ENCODE measurements around the gene ACKR3.

Gene ACKR3

DNA sequence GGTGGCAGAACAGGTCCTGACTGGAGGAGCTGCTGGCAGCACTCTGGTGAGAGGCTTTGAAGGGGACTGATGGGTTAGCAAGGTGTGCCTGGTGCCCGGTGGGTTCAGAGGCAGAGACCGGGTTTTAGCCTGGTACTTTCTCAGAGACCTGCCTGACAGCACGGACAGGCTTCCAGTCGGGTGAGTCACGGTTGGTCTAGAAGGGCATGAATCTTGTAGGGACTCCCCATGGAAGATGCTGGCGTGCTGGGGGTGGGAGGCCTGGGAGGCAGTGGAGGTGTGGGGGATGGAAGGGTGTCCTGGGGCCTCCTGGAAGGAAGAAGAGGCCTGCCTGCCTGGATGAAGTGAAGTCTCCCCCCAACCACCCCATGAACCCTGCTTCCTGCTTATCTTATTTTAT, 52.6 kb downstream of the ACKR3 start:
- no CpG with 5 or more reads among the region's 6 CpGs for WGBS (ENCODE audit: extremely low coverage, insufficient coverage, low lambda C conversion rate)
- DNase-seq: no peak
- Histone ChIP-seq H3K9ac (ENCODE audit: low read length) (no peak overlapping the region), H3K56ac (ENCODE audit: low read length) (peak overlapping the region; percentile 1), H3K79me1 (ENCODE audit: low read length) (no peaks in the 10 kb centered on the region), H3K79me2 (ENCODE audit: control insufficient read depth, insufficient read depth, low read length) (no peaks in the 10 kb centered on the region), H3K18ac (ENCODE audit: low read length) (no peak overlapping the region), H3K4me1 (ENCODE audit: control insufficient read depth, low read depth, low read length) (peaks cover 7% of the 10 kb centered on the region), H3K23ac (ENCODE audit: low read length) (no peak overlapping the region), H3K27ac (ENCODE audit: low read depth, low read length) (no peak overlapping the region), H2BK120ac (ENCODE audit: low read depth, low read length) (no peak overlapping the region), H2AK5ac (ENCODE audit: low read length) (peak overlapping the region; percentile 2), H2BK5ac (ENCODE audit: low read length) (no peak overlapping the region), H4K8ac (ENCODE audit: low read depth, low read length) (no peak overlapping the region), H4K5ac (ENCODE audit: low read length) (no peak overlapping the region), H3K4ac (ENCODE audit: low read depth, low read length) (no peak overlapping the region), H3K27me3 (ENCODE audit: insufficient read depth, low read length, poor library complexity) (no peaks in the 10 kb centered on the region), H3K4me2 (ENCODE audit: low read length) (no peak overlapping the region), H2BK15ac (replicated peaks; ENCODE audit: low read depth) (no peak overlapping the region), H3K36me3 (ENCODE audit: control insufficient read depth, insufficient read depth, low read length) (no peaks in the 10 kb centered on the region), H3K4me3 (ENCODE audit: low read length) (no peak overlapping the region)

DNA sequence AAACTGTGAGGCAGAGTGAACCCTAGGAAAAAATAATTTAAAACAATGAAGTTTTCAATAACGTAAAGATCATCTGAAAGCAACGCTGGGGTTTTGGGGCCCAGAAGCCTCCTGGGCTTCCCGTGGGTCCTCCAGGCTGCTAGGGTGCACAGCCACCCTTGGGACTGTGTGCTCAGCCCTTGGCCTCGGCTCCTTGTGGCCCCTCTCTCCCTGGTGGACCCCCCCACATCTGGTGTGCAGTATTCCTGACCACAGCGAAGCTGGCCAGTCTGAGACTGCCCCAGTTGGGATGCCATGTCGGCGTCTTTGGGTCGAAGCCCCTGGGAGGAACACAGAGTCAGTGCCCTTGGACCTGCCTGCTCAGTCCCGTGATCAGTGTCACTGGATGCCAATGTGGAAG, 53.0 kb downstream of the ACKR3 start:
- Histone ChIP-seq H4K5ac (ENCODE audit: low read length) (no peak overlapping the region), H3K4me2 (ENCODE audit: low read length) (no peak overlapping the region), H3K36me3 (ENCODE audit: control insufficient read depth, insufficient read depth, low read length) (no peaks in the 10 kb centered on the region), H3K4me3 (ENCODE audit: low read length) (no peak overlapping the region), H2AK5ac (ENCODE audit: low read length) (no peak overlapping the region), H3K4me1 (ENCODE audit: control insufficient read depth, low read depth, low read length) (peaks cover 7% of the 10 kb centered on the region), H2BK5ac (ENCODE audit: low read length) (no peak overlapping the region), H3K27me3 (ENCODE audit: insufficient read depth, low read length, poor library complexity) (no peaks in the 10 kb centered on the region), H3K9ac (ENCODE audit: low read length) (no peak overlapping the region), H2BK15ac (replicated peaks; ENCODE audit: low read depth) (no peak overlapping the region), H3K56ac (ENCODE audit: low read length) (no peak overlapping the region), H3K4ac (ENCODE audit: low read depth, low read length) (no peak overlapping the region), H3K27ac (ENCODE audit: low read depth, low read length) (no peak overlapping the region), H3K79me2 (ENCODE audit: control insufficient read depth, insufficient read depth, low read length) (no peaks in the 10 kb centered on the region), H3K23ac (ENCODE audit: low read length) (no peak overlapping the region), H3K79me1 (ENCODE audit: low read length) (no peaks in the 10 kb centered on the region), H4K8ac (ENCODE audit: low read depth, low read length) (no peak overlapping the region), H2BK120ac (ENCODE audit: low read depth, low read length) (no peak overlapping the region), H3K18ac (ENCODE audit: low read length) (no peak overlapping the region)
- WGBS (ENCODE audit: extremely low coverage, insufficient coverage, low lambda C conversion rate): no CpG with 5 or more reads among the region's 9 CpGs
- DNase-seq: no peak

DNA sequence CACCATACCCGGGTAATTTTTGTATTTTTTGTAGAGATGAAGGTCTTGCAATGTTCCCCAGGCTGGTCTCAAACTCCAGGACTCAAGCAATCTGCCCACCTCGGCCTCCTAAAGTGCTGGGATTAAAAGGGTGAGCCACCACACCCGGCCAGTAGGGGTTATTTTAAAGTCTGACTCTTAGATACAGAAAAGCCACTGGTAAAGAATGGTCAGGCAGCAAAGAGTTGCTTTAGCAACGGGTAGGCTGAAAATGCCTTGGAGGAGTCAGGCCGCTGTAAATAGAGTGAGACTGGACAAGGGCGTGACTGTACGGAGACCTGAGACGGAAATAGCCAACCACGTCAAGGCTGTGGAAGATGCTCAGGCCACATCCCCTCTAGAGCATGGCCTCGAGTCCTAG, 54.2 kb downstream of the ACKR3 start:
- Histone ChIP-seq H3K4me1 (ENCODE audit: control insufficient read depth, low read depth, low read length) (peaks cover 7% of the 10 kb centered on the region), H3K79me2 (ENCODE audit: control insufficient read depth, insufficient read depth, low read length) (no peaks in the 10 kb centered on the region), H4K5ac (ENCODE audit: low read length) (no peak overlapping the region), H2BK5ac (ENCODE audit: low read length) (no peak overlapping the region), H3K4me2 (ENCODE audit: low read length) (no peak overlapping the region), H3K56ac (ENCODE audit: low read length) (no peak overlapping the region), H3K4ac (ENCODE audit: low read depth, low read length) (no peak overlapping the region), H3K9ac (ENCODE audit: low read length) (no peak overlapping the region), H4K8ac (ENCODE audit: low read depth, low read length) (no peak overlapping the region), H3K36me3 (ENCODE audit: control insufficient read depth, insufficient read depth, low read length) (no peaks in the 10 kb centered on the region), H3K27ac (ENCODE audit: low read depth, low read length) (no peak overlapping the region), H3K4me3 (ENCODE audit: low read length) (no peak overlapping the region), H3K79me1 (ENCODE audit: low read length) (no peaks in the 10 kb centered on the region), H3K18ac (ENCODE audit: low read length) (no peak overlapping the region), H2BK120ac (ENCODE audit: low read depth, low read length) (no peak overlapping the region), H3K23ac (ENCODE audit: low read length) (no peak overlapping the region), H2AK5ac (ENCODE audit: low read length) (no peak overlapping the region), H3K27me3 (ENCODE audit: insufficient read depth, low read length, poor library complexity) (no peaks in the 10 kb centered on the region), H2BK15ac (replicated peaks; ENCODE audit: low read depth) (no peak overlapping the region)
- peak; percentile 25 for DNase-seq
- no CpG with 5 or more reads among the region's 10 CpGs for WGBS (ENCODE audit: extremely low coverage, insufficient coverage, low lambda C conversion rate)

DNA sequence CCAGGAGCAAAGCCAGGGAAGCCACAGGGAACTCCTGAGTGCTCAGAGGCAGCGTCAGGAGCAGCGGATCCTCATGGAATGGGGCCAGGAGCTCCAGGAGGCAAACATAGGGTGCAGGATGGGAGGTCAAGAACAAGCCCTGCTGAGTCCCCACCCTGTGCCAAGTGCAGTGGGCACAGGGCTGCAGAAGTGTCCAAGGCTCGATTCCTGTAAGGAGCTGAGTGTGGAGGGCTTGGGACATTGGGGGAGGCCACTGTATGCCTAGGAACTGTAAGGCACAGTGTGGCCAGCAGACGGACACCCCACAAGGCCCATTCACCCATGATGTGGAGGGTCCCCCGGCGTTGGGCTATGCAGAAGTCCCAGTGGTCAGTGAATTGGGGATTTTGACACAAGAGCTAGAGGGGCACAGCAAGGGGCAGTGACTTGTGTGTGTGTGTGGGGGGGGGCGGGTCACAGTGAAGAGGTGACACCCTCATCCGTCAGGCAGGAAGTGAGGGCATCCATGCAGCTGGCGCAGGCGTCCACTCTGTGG, 55.6 kb downstream of the ACKR3 start:
- no peaks in the 10 kb centered on the region for H3K79me2 ChIP-seq (ENCODE audit: control insufficient read depth, insufficient read depth, low read length)
- H3K27ac ChIP-seq (ENCODE audit: low read depth, low read length): no peak overlapping the region
- no peak overlapping the region for H2BK120ac ChIP-seq (ENCODE audit: low read depth, low read length)
- H4K5ac ChIP-seq (ENCODE audit: low read length): no peak overlapping the region
- no peak for DNase-seq
- peaks cover 7% of the 10 kb centered on the region for H3K4me1 ChIP-seq (ENCODE audit: control insufficient read depth, low read depth, low read length)
- no peak overlapping the region for H4K8ac ChIP-seq (ENCODE audit: low read depth, low read length)
- H3K9ac ChIP-seq (ENCODE audit: low read length): no peak overlapping the region
- WGBS (ENCODE audit: extremely low coverage, insufficient coverage, low lambda C conversion rate): no CpG with 5 or more reads among the region's 10 CpGs
- H3K79me1 ChIP-seq (ENCODE audit: low read length): no peaks in the 10 kb centered on the region
- H3K4me3 ChIP-seq (ENCODE audit: low read length): no peak overlapping the region
- no peak overlapping the region for H3K18ac ChIP-seq (ENCODE audit: low read length)
- no peak overlapping the region for H2AK5ac ChIP-seq (ENCODE audit: low read length)
- no peaks in the 10 kb centered on the region for H3K27me3 ChIP-seq (ENCODE audit: insufficient read depth, low read length, poor library complexity)
- H3K4ac ChIP-seq (ENCODE audit: low read depth, low read length): no peak overlapping the region
- no peak overlapping the region for H3K4me2 ChIP-seq (ENCODE audit: low read length)
- no peak overlapping the region for H2BK15ac ChIP-seq (replicated peaks; ENCODE audit: low read depth)
- H3K23ac ChIP-seq (ENCODE audit: low read length): no peak overlapping the region
- no peak overlapping the region for H3K56ac ChIP-seq (ENCODE audit: low read length)
- H3K36me3 ChIP-seq (ENCODE audit: control insufficient read depth, insufficient read depth, low read length): no peaks in the 10 kb centered on the region
- no peak overlapping the region for H2BK5ac ChIP-seq (ENCODE audit: low read length)

DNA sequence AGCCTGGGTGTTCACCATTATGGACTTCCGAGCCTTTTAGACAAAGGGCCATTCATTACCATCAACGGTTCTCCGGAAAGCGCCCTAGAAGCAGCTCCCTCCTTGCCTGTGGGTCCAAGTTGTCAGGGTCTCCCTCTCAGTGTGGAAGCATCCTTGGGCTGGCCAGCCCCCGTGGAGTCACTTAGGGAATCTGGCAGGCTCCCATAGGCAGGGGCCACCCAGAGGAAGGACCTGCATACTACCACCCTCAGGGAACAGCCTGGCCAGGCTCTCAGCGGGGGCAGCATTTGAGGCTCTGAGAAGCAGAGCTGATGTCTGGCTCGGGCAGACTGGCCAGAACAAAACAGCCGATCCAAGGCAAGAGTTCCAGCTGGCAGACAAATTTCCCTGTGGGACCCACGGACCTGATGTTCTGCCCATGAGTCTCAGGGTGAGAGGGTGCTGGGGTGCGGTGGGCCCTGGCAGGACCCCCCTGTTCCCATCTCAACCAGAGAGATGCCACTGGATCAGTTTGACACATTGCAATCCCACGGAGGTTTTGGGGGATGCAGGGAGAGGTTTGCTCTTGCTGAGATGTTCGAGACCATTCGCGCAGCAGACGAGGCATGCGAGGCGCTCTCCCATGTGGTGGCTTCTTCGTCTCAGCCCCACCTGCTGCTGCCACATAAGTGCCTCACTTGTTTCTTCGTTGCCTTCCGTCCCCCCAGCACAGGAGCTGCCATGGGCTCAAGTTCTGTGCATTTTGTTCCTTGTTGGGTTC, 56.9 kb downstream of the ACKR3 start:
- Histone ChIP-seq H3K79me1 (ENCODE audit: low read length) (no peaks in the 10 kb centered on the region), H4K5ac (ENCODE audit: low read length) (no peak overlapping the region), H3K27ac (ENCODE audit: low read depth, low read length) (no peak overlapping the region), H3K4ac (ENCODE audit: low read depth, low read length) (no peak overlapping the region), H3K23ac (ENCODE audit: low read length) (no peak overlapping the region), H3K4me2 (ENCODE audit: low read length) (no peak overlapping the region), H3K27me3 (ENCODE audit: insufficient read depth, low read length, poor library complexity) (no peaks in the 10 kb centered on the region), H2BK15ac (replicated peaks; ENCODE audit: low read depth) (no peak overlapping the region), H3K4me3 (ENCODE audit: low read length) (no peak overlapping the region), H3K56ac (ENCODE audit: low read length) (no peak overlapping the region), H2BK5ac (ENCODE audit: low read length) (no peak overlapping the region), H3K36me3 (ENCODE audit: control insufficient read depth, insufficient read depth, low read length) (no peaks in the 10 kb centered on the region), H3K9ac (ENCODE audit: low read length) (no peak overlapping the region), H3K4me1 (ENCODE audit: control insufficient read depth, low read depth, low read length) (peaks cover 4% of the 10 kb centered on the region), H3K79me2 (ENCODE audit: control insufficient read depth, insufficient read depth, low read length) (no peaks in the 10 kb centered on the region), H3K18ac (ENCODE audit: low read length) (no peak overlapping the region), H2BK120ac (ENCODE audit: low read depth, low read length) (no peak overlapping the region), H4K8ac (ENCODE audit: low read depth, low read length) (no peak overlapping the region), H2AK5ac (ENCODE audit: low read length) (no peak overlapping the region)
- DNase-seq: no peak
- no CpG with 5 or more reads among the region's 20 CpGs for WGBS (ENCODE audit: extremely low coverage, insufficient coverage, low lambda C conversion rate)

DNA sequence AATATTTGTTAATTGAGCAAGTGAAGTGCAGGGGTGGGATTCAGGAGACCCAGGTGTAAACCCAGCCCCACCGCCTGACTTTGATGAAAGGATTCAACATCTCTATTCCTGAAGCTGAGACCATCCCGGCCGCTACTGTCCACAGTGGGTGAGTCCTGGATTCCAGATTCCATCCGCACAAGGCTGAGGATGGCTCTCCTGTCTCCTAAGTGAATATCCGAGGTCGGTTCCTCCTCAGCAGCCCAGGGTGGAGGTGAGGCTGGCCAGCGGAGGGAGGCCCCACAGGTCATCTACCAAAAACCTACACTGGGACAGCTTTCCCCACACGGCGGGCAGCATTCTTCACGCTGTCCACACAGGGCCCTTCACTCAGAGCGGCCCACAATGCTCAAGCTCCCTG, 57.6 kb downstream of the ACKR3 start:
- Histone ChIP-seq H3K23ac (ENCODE audit: low read length) (no peak overlapping the region), H2BK5ac (ENCODE audit: low read length) (no peak overlapping the region), H2BK15ac (replicated peaks; ENCODE audit: low read depth) (no peak overlapping the region), H3K56ac (ENCODE audit: low read length) (no peak overlapping the region), H3K79me2 (ENCODE audit: control insufficient read depth, insufficient read depth, low read length) (no peaks in the 10 kb centered on the region), H3K18ac (ENCODE audit: low read length) (no peak overlapping the region), H3K4ac (ENCODE audit: low read depth, low read length) (no peak overlapping the region), H3K79me1 (ENCODE audit: low read length) (no peaks in the 10 kb centered on the region), H3K4me1 (ENCODE audit: control insufficient read depth, low read depth, low read length) (peaks cover under 1% of the 10 kb centered on the region), H3K4me2 (ENCODE audit: low read length) (no peak overlapping the region), H2AK5ac (ENCODE audit: low read length) (no peak overlapping the region), H3K9ac (ENCODE audit: low read length) (no peak overlapping the region), H3K27ac (ENCODE audit: low read depth, low read length) (no peak overlapping the region), H4K5ac (ENCODE audit: low read length) (no peak overlapping the region), H3K27me3 (ENCODE audit: insufficient read depth, low read length, poor library complexity) (no peaks in the 10 kb centered on the region), H3K36me3 (ENCODE audit: control insufficient read depth, insufficient read depth, low read length) (no peaks in the 10 kb centered on the region), H2BK120ac (ENCODE audit: low read depth, low read length) (no peak overlapping the region), H3K4me3 (ENCODE audit: low read length) (no peak overlapping the region), H4K8ac (ENCODE audit: low read depth, low read length) (no peak overlapping the region)
- no peak for DNase-seq
- no CpG with 5 or more reads among the region's 11 CpGs for WGBS (ENCODE audit: extremely low coverage, insufficient coverage, low lambda C conversion rate)
